ENCODE results near the gene USP43.

GRCh38 chr17:9714801-9715200, 69.5 kb downstream of the USP43 start:
- TF ChIP-seq, protein P1, sequence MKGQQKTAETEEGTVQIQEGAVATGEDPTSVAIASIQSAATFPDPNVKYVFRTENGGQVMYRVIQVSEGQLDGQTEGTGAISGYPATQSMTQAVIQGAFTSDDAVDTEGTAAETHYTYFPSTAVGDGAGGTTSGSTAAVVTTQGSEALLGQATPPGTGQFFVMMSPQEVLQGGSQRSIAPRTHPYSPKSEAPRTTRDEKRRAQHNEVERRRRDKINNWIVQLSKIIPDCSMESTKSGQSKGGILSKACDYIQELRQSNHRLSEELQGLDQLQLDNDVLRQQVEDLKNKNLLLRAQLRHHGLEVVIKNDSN (IDR thresholded peaks at IDR 0.05; ENCODE audit: borderline replicate concordance, extremely low read length, insufficient read depth, low read depth, low read length): no peak
- no peak for TF ChIP-seq BACH1 (IDR thresholded peaks at IDR 0.05; ENCODE audit: borderline replicate concordance)
- no peak for TF ChIP-seq POLR2AphosphoS5 (IDR thresholded peaks at IDR 0.05; ENCODE audit: low read length)
- TF ChIP-seq TCF3 (IDR thresholded peaks at IDR 0.05; ENCODE audit: borderline replicate concordance, insufficient read depth, low read depth, low read length): no peak
- TF ChIP-seq, protein P2, sequence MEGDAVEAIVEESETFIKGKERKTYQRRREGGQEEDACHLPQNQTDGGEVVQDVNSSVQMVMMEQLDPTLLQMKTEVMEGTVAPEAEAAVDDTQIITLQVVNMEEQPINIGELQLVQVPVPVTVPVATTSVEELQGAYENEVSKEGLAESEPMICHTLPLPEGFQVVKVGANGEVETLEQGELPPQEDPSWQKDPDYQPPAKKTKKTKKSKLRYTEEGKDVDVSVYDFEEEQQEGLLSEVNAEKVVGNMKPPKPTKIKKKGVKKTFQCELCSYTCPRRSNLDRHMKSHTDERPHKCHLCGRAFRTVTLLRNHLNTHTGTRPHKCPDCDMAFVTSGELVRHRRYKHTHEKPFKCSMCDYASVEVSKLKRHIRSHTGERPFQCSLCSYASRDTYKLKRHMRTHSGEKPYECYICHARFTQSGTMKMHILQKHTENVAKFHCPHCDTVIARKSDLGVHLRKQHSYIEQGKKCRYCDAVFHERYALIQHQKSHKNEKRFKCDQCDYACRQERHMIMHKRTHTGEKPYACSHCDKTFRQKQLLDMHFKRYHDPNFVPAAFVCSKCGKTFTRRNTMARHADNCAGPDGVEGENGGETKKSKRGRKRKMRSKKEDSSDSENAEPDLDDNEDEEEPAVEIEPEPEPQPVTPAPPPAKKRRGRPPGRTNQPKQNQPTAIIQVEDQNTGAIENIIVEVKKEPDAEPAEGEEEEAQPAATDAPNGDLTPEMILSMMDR (IDR thresholded peaks at IDR 0.05 in 2 of 3, conservative IDR thresholded peaks at IDR 0.05 in 1 of 3; ENCODE audit: control insufficient read depth in 2 of 3, extremely low read depth in 1 of 3, insufficient read depth in 1 of 3, low read depth in 3 of 3, low read length in 3 of 3): no peak
- TF ChIP-seq ZNF274 (IDR thresholded peaks at IDR 0.05; ENCODE audit: insufficient read depth, insufficient read length): no peak
- no peak for TF ChIP-seq TCF7 (IDR thresholded peaks at IDR 0.05; ENCODE audit: borderline replicate concordance)
- no peak for TF ChIP-seq CBX5 (IDR thresholded peaks at IDR 0.05; ENCODE audit: low read depth)
- no peak for TF ChIP-seq POLR2A (IDR thresholded peaks at IDR 0.05; ENCODE audit: low read depth, low read length)
- TF ChIP-seq SP1 (IDR thresholded peaks at IDR 0.05; ENCODE audit: low read depth, low read length): no peak
- TF ChIP-seq HCFC1 (IDR thresholded peaks at IDR 0.05; ENCODE audit: low read length): no peak
- TF ChIP-seq, protein P3, sequence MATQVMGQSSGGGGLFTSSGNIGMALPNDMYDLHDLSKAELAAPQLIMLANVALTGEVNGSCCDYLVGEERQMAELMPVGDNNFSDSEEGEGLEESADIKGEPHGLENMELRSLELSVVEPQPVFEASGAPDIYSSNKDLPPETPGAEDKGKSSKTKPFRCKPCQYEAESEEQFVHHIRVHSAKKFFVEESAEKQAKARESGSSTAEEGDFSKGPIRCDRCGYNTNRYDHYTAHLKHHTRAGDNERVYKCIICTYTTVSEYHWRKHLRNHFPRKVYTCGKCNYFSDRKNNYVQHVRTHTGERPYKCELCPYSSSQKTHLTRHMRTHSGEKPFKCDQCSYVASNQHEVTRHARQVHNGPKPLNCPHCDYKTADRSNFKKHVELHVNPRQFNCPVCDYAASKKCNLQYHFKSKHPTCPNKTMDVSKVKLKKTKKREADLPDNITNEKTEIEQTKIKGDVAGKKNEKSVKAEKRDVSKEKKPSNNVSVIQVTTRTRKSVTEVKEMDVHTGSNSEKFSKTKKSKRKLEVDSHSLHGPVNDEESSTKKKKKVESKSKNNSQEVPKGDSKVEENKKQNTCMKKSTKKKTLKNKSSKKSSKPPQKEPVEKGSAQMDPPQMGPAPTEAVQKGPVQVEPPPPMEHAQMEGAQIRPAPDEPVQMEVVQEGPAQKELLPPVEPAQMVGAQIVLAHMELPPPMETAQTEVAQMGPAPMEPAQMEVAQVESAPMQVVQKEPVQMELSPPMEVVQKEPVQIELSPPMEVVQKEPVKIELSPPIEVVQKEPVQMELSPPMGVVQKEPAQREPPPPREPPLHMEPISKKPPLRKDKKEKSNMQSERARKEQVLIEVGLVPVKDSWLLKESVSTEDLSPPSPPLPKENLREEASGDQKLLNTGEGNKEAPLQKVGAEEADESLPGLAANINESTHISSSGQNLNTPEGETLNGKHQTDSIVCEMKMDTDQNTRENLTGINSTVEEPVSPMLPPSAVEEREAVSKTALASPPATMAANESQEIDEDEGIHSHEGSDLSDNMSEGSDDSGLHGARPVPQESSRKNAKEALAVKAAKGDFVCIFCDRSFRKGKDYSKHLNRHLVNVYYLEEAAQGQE (IDR thresholded peaks at IDR 0.05; ENCODE audit: low read depth, low read length): no peak
- no peak for TF ChIP-seq MTA2 (IDR thresholded peaks at IDR 0.05; ENCODE audit: low read depth)
